Osteocyte (in vitro differentiated cells): Measurements from ENCODE around the gene STAB1. TPM values are rescaled to one million over a fixed set of nuclear protein-coding genes. Genes with fewer than 3 reads are reported as not detected.

ENCODE experiments used
- DNase-seq: peaks from one replicate; pipeline ENCODE4 v3.0.0; 2021; ENCODE audit warnings: mixed read lengths; ENCODE audit not compliant: unreplicated experiment; ENCODE audit errors: extremely low spot score
- H3K27ac Mint-ChIP-seq: one replicate; pipeline ENCODE4 v1.8.0; 2021; ENCODE audit warnings: mild to moderate bottlenecking, mixed read lengths; ENCODE audit not compliant: unreplicated experiment
- H3K27me3 Mint-ChIP-seq: one replicate; pipeline ENCODE4 v1.8.0; 2021; ENCODE audit warnings: mixed read lengths; ENCODE audit not compliant: unreplicated experiment
- H3K36me3 Mint-ChIP-seq: one replicate; pipeline ENCODE4 v1.8.0; 2021; ENCODE audit warnings: mixed read lengths; ENCODE audit not compliant: unreplicated experiment
- H3K4me1 Mint-ChIP-seq: one replicate; pipeline ENCODE4 v1.8.0; 2021; ENCODE audit warnings: mixed read lengths; ENCODE audit not compliant: unreplicated experiment
- H3K4me3 Mint-ChIP-seq: one replicate; pipeline ENCODE4 v1.8.0; 2021; ENCODE audit warnings: mild to moderate bottlenecking, moderate library complexity, mixed read lengths; ENCODE audit not compliant: unreplicated experiment
- H3K9me3 Mint-ChIP-seq: one replicate; pipeline ENCODE4 v1.8.0; 2021; ENCODE audit warnings: mixed read lengths; ENCODE audit not compliant: unreplicated experiment
- CTCF ChIP-seq: fragments of 200-600 bp; sonication (generic); IDR thresholded peaks from 2 replicates; pipeline ENCODE4 v1.5.0; 2021; ENCODE audit warnings: antibody characterized with exemption, mild to moderate bottlenecking, moderate library complexity
- total RNA-seq: library from RNA; stranded (reverse); gene quantifications from 2 replicates; pipeline ENCODE4 v1.2.1, GENCODE V29; 2021

Gene STAB1
- total RNA-seq, 1 donor from 2014 or later = not detected

- peaks cover 9% of the 10 kb centered on the region for H3K36me3 Mint-ChIP-seq
- no peaks in the 10 kb centered on the region for H3K9me3 Mint-ChIP-seq
- no peak for DNase-seq
- TF ChIP-seq CTCF = no peak
- H3K4me3 Mint-ChIP-seq = no peak overlapping the region
- H3K27me3 Mint-ChIP-seq = no peaks in the 10 kb centered on the region
- H3K4me1 Mint-ChIP-seq = peaks cover 3% of the 10 kb centered on the region
- no peak overlapping the region for H3K27ac Mint-ChIP-seq
Measured at GRCh38 chr3:52520141-52520667, 25.1 kb downstream of the STAB1 start.

GRCh38 chr3:52520716-52521487 is 25.8 kb downstream of the STAB1 start:
- peaks cover 3% of the 10 kb centered on the region for H3K4me1 Mint-ChIP-seq
- no peaks in the 10 kb centered on the region for H3K9me3 Mint-ChIP-seq
- TF ChIP-seq CTCF = no peak
- peaks cover 9% of the 10 kb centered on the region for H3K36me3 Mint-ChIP-seq
- DNase-seq = no peak
- H3K4me3 Mint-ChIP-seq = no peak overlapping the region
- no peak overlapping the region for H3K27ac Mint-ChIP-seq
- H3K27me3 Mint-ChIP-seq = no peaks in the 10 kb centered on the region

- no peaks in the 10 kb centered on the region for H3K9me3 Mint-ChIP-seq
- no peak for DNase-seq
- H3K4me3 Mint-ChIP-seq = no peak overlapping the region
- peaks cover 9% of the 10 kb centered on the region for H3K36me3 Mint-ChIP-seq
- no peaks in the 10 kb centered on the region for H3K27me3 Mint-ChIP-seq
- no peak for TF ChIP-seq CTCF
- no peak overlapping the region for H3K27ac Mint-ChIP-seq
- peaks cover 3% of the 10 kb centered on the region for H3K4me1 Mint-ChIP-seq
Measured at GRCh38 chr3:52521488-52521824, 26.3 kb downstream of the STAB1 start.

- Mint-ChIP-seq H3K4me3 (no peak overlapping the region), H3K36me3 (peaks cover 9% of the 10 kb centered on the region), H3K27me3 (no peaks in the 10 kb centered on the region), H3K27ac (no peak overlapping the region), H3K4me1 (peaks cover 3% of the 10 kb centered on the region), H3K9me3 (no peaks in the 10 kb centered on the region)
- no peak for TF ChIP-seq CTCF
- no peak for DNase-seq
Measured at GRCh38 chr3:52521881-52522650, 26.9 kb downstream of the STAB1 start.

GRCh38 chr3:52522651-52523251 is 27.6 kb downstream of the STAB1 start:
- H3K27me3 Mint-ChIP-seq = no peaks in the 10 kb centered on the region
- H3K4me1 Mint-ChIP-seq = peaks cover 3% of the 10 kb centered on the region
- H3K4me3 Mint-ChIP-seq = no peak overlapping the region
- no peak overlapping the region for H3K27ac Mint-ChIP-seq
- peaks cover 13% of the 10 kb centered on the region for H3K36me3 Mint-ChIP-seq
- H3K9me3 Mint-ChIP-seq = no peaks in the 10 kb centered on the region
- no peak for DNase-seq
- TF ChIP-seq CTCF = no peak
